HEK293T (cell line): Measurements from ENCODE around the gene SMARCAL1.

Experiments used
- CTCF ChIA-PET: fragments of 350-600 bp; formaldehyde crosslinking; extraction: SDS; loops from one replicate; lab custom pipeline; 2021; ENCODE audit warnings: antibody characterized with exemption, inconsistent platforms; lab: Yijun Ruan, JAX
- POLR2A ChIA-PET: fragments of 350-600 bp; formaldehyde crosslinking; extraction: SDS; loops from one replicate; lab custom pipeline; 2020; ENCODE audit warnings: antibody characterized with exemption, inconsistent platforms; lab: Yijun Ruan, JAX
- DNase-seq: peaks from one replicate; pipeline ENCODE4 v3.0.0; 2012; ENCODE audit warnings: mixed read lengths; ENCODE audit errors: extremely low spot score
- ARNT ChIP-seq: fragments of 450-650 bp; IDR thresholded peaks from 2 replicates; pipeline ENCODE4 v1.6.1; 2017; ENCODE audit warnings: mild to moderate bottlenecking
- BHLHE40 ChIP-seq: fragments of 450-650 bp; IDR thresholded peaks from 2 replicates; pipeline ENCODE4 v1.6.1; 2016; ENCODE audit warnings: mild to moderate bottlenecking, moderate library complexity, borderline replicate concordance
- CTBP1 ChIP-seq: fragments of 450-650 bp; IDR thresholded peaks from 2 replicates; pipeline ENCODE4 v1.6.1; 2016; ENCODE audit warnings: borderline replicate concordance
- ELF4 ChIP-seq: fragments of 450-650 bp; IDR thresholded peaks from 2 replicates; pipeline ENCODE4 v1.6.1; 2017; ENCODE audit warnings: antibody characterized with exemption
- FOXA1 ChIP-seq: fragments of 450-650 bp; IDR thresholded peaks from 2 replicates; pipeline ENCODE4 v1.6.1; 2016; ENCODE audit warnings: mild to moderate bottlenecking
- FOXK2 ChIP-seq: fragments of 450-650 bp; IDR thresholded peaks from 2 replicates; pipeline ENCODE4 v1.6.1; 2016; ENCODE audit warnings: mild to moderate bottlenecking
- FOXM1 ChIP-seq: fragments of 450-650 bp; IDR thresholded peaks from 2 replicates; pipeline ENCODE4 v1.6.1; 2017; ENCODE audit warnings: mild to moderate bottlenecking, borderline replicate concordance
- HDGF ChIP-seq: fragments of 450-650 bp; IDR thresholded peaks from 2 replicates; pipeline ENCODE4 v1.6.1; 2017; ENCODE audit warnings: antibody characterized with exemption, borderline replicate concordance
- L3MBTL2 ChIP-seq: fragments of 450-650 bp; conservative IDR thresholded peaks from 2 replicates; pipeline ENCODE4 v1.6.1; 2016; ENCODE audit warnings: mild to moderate bottlenecking
- LEF1 ChIP-seq: fragments of 450-650 bp; IDR thresholded peaks from 2 replicates; pipeline ENCODE4 v1.6.1; 2017; ENCODE audit warnings: mild to moderate bottlenecking, borderline replicate concordance
- NFRKB ChIP-seq: fragments of 450-650 bp; IDR thresholded peaks from 2 replicates; pipeline ENCODE4 v1.6.1; 2016; ENCODE audit warnings: mild to moderate bottlenecking, moderate library complexity
- PKNOX1 ChIP-seq: fragments of 450-650 bp; IDR thresholded peaks from 2 replicates; pipeline ENCODE4 v1.6.1; 2016
- SP1 ChIP-seq: fragments of 450-650 bp; IDR thresholded peaks from 2 replicates; pipeline ENCODE4 v1.6.1; 2017
- SUZ12 ChIP-seq: fragments of 450-650 bp; IDR thresholded peaks from 2 replicates; pipeline ENCODE4 v1.6.1; 2016; ENCODE audit warnings: mild to moderate bottlenecking
- TARDBP ChIP-seq: fragments of 450-650 bp; IDR thresholded peaks from 2 replicates; pipeline ENCODE4 v1.6.1; 2016
- ZNF384 ChIP-seq: fragments of 450-650 bp; IDR thresholded peaks from 2 replicates; pipeline ENCODE4 v1.6.1; 2016

The SMARCAL1 gene

GRCh38 chr2:216465579-216466195, 53.4 kb downstream of the SMARCAL1 start:
- TF ChIP-seq FOXM1 (no peak), LEF1 (no peak), CTBP1 (no peak), PKNOX1 (no peak), FOXA1 (no peak), BHLHE40 (no peak), ZNF384 (no peak), TARDBP (no peak), L3MBTL2 (no peak), SUZ12 (no peak), ARNT (no peak), FOXK2 (no peak), HDGF (no peak), NFRKB (no peak), SP1 (no peak), ELF4 (no peak)
- no peak for DNase-seq
- POLR2A ChIA-PET: interaction anchor here (1.0 kb wide), 1 partner anchor 33 kb away, joined by 3 read pairs; the partner anchor contains the start of gene RPL37A
- CTCF ChIA-PET: no interaction called here

GRCh38 chr2:216467845-216468244, 55.6 kb downstream of the SMARCAL1 start:
- ChIA-PET POLR2A (interaction anchor here (1.9 kb wide), 1 partner anchor 31 kb away, joined by 8 read pairs; the partner anchor contains the start of gene RPL37A), CTCF (no interaction called here)
- TF ChIP-seq LEF1 (no peak), ARNT (no peak), L3MBTL2 (no peak), ZNF384 (no peak), FOXA1 (no peak), HDGF (no peak), TARDBP (no peak), ELF4 (no peak), PKNOX1 (no peak), SUZ12 (no peak), NFRKB (no peak), FOXK2 (no peak), BHLHE40 (no peak), SP1 (no peak), FOXM1 (no peak), CTBP1 (no peak)
- DNase-seq: no peak

- TF ChIP-seq PKNOX1 (no peak), FOXM1 (no peak), CTBP1 (no peak), NFRKB (no peak), FOXK2 (no peak), BHLHE40 (no peak), TARDBP (no peak), SUZ12 (no peak), ELF4 (no peak), LEF1 (no peak), ZNF384 (no peak), FOXA1 (no peak), ARNT (no peak), L3MBTL2 (no peak), HDGF (no peak), SP1 (no peak)
- ChIA-PET POLR2A (interaction anchor here (1.1 kb wide), 1 partner anchor 29 kb away, joined by 9 read pairs; the partner anchor contains the start of gene RPL37A), CTCF (interaction anchor here (0.7 kb wide), 1 partner anchor 35 kb away, joined by 8 read pairs; no protein-coding TSS in a partner anchor)
- no peak for DNase-seq
Measured at GRCh38 chr2:216469661-216470060, 57.4 kb downstream of the SMARCAL1 start.

- TF ChIP-seq ZNF384: no peak
- TF ChIP-seq HDGF: no peak
- no peak for TF ChIP-seq L3MBTL2
- no peak for TF ChIP-seq FOXM1
- no peak for TF ChIP-seq SUZ12
- no peak for TF ChIP-seq PKNOX1
- no peak for TF ChIP-seq NFRKB
- no peak for TF ChIP-seq TARDBP
- no peak for TF ChIP-seq BHLHE40
- TF ChIP-seq ELF4: no peak
- no peak for TF ChIP-seq FOXK2
- TF ChIP-seq SP1: no peak
- no peak for TF ChIP-seq CTBP1
- TF ChIP-seq LEF1: no peak
- TF ChIP-seq ARNT: no peak
- no peak for TF ChIP-seq FOXA1
- ChIA-PET CTCF (no interaction called here), POLR2A (no interaction called here)
- DNase-seq: no peak
Measured at GRCh38 chr2:216473187-216473586, 60.9 kb downstream of the SMARCAL1 start.
